ENCODE data around the gene OCA2.
"Not testable (repeated sequence)": the region's sequence is repeated elsewhere in the genome, so short reads cannot be mapped to it uniquely, and the experiment has no call there.

OCA2 gene

GRCh38 chr15:28017423-28017924 is 81.6 kb downstream of the OCA2 start:
- DNase-seq (no peak), ATAC-seq (replicated peaks) (no peak)
- Mint-ChIP-seq H3K4me1 (ENCODE audit: low read depth in 2 of 2) (no peaks in the 10 kb centered on the region), H3K27me3 (peaks cover 0 to 14% of the 10 kb centered on the region in 2 donors), H3K9me3 (no peaks in the 10 kb centered on the region), H3K36me3 (ENCODE audit: insufficient read depth) (no peaks in the 10 kb centered on the region), H3K27ac (no peak overlapping the region), H3K4me3 (no peak overlapping the region)

GRCh38 chr15:28015855-28016254 is 83.3 kb downstream of the OCA2 start:
- peaks cover 0 to 14% of the 10 kb centered on the region in 2 donors for H3K27me3 Mint-ChIP-seq
- no peak overlapping the region for H3K4me3 Mint-ChIP-seq
- no peaks in the 10 kb centered on the region for H3K4me1 Mint-ChIP-seq (ENCODE audit: low read depth in 2 of 2)
- DNase-seq (no peak), ATAC-seq (replicated peaks) (no peak)
- no peaks in the 10 kb centered on the region for H3K36me3 Mint-ChIP-seq (ENCODE audit: insufficient read depth)
- no peak overlapping the region for H3K27ac Mint-ChIP-seq
- no peaks in the 10 kb centered on the region for H3K9me3 Mint-ChIP-seq

- ATAC-seq (replicated peaks): no peak
- Mint-ChIP-seq H3K36me3 (ENCODE audit: insufficient read depth) (no peaks in the 10 kb centered on the region), H3K9me3 (no peaks in the 10 kb centered on the region), H3K27me3 (peaks cover 0 to 14% of the 10 kb centered on the region in 2 donors), H3K27ac (no peak overlapping the region), H3K4me3 (no peak overlapping the region), H3K4me1 (ENCODE audit: low read depth in 2 of 2) (no peaks in the 10 kb centered on the region)
- DNase-seq: no peak
Observed at GRCh38 chr15:28014623-28015200, 84.4 kb downstream of the OCA2 start.

DNA sequence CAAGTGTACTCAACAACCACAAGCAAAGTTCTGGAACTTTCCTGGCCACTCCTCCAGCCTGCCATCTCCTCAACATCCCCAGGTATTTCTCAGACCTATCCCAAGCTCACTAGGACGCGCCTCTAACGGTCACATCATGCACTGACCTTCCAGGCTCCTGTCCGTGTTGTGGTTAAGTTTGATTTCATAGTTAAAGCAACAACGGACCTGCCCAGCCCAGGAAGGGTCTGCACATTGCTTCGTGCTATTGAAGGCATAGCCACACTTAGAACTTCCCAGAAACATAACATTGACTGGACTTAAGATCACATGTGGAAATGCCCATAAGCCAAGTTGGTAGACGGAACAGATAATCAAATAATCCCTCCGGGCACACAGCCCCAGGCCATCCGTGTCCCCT is 85.1 kb downstream of the OCA2 start:
- ATAC-seq (replicated peaks): no peak

GRCh38 chr15:28013480-28013879 is 85.6 kb downstream of the OCA2 start:
- Mint-ChIP-seq H3K4me3 (no peak overlapping the region), H3K27ac (no peak overlapping the region), H3K4me1 (ENCODE audit: low read depth in 2 of 2) (no peaks in the 10 kb centered on the region), H3K9me3 (peaks cover 0 to 2% of the 10 kb centered on the region in 2 donors), H3K27me3 (peaks cover 0 to 6% of the 10 kb centered on the region in 2 donors), H3K36me3 (ENCODE audit: insufficient read depth) (no peaks in the 10 kb centered on the region)
- DNase-seq: no peak
- ATAC-seq (replicated peaks): no peak

More for the DNA sequence above, 85.1 kb downstream of the OCA2 start:
- H3K4me3 Mint-ChIP-seq: no peak overlapping the region
- H3K27ac Mint-ChIP-seq: no peak overlapping the region
- DNase-seq: no peak
- no peaks in the 10 kb centered on the region for H3K9me3 Mint-ChIP-seq
- H3K27me3 Mint-ChIP-seq: peaks cover 0 to 11% of the 10 kb centered on the region in 2 donors
- no peaks in the 10 kb centered on the region for H3K36me3 Mint-ChIP-seq (ENCODE audit: insufficient read depth)
- H3K4me1 Mint-ChIP-seq (ENCODE audit: low read depth in 2 of 2): no peaks in the 10 kb centered on the region

GRCh38 chr15:28012231-28012630 is 86.9 kb downstream of the OCA2 start:
- Mint-ChIP-seq H3K4me3 (no peak overlapping the region), H3K9me3 (peaks cover 0 to 6% of the 10 kb centered on the region in 2 donors), H3K36me3 (ENCODE audit: insufficient read depth) (no peaks in the 10 kb centered on the region), H3K4me1 (ENCODE audit: low read depth in 2 of 2) (no peaks in the 10 kb centered on the region), H3K27ac (no peak overlapping the region), H3K27me3 (no peaks in the 10 kb centered on the region)
- DNase-seq (no peak), ATAC-seq (replicated peaks) (no peak)

- H3K36me3 Mint-ChIP-seq (ENCODE audit: insufficient read depth); H3K4me3 Mint-ChIP-seq; H3K27me3 Mint-ChIP-seq; DNase-seq; H3K27ac Mint-ChIP-seq; H3K4me1 Mint-ChIP-seq (ENCODE audit: low read depth in 2 of 2); ATAC-seq (replicated peaks): not testable (repeated sequence)
- peaks cover 0 to 15% of the 10 kb centered on the region in 2 donors for H3K9me3 Mint-ChIP-seq
Observed at GRCh38 chr15:28008175-28008574, 90.9 kb downstream of the OCA2 start.

DNA sequence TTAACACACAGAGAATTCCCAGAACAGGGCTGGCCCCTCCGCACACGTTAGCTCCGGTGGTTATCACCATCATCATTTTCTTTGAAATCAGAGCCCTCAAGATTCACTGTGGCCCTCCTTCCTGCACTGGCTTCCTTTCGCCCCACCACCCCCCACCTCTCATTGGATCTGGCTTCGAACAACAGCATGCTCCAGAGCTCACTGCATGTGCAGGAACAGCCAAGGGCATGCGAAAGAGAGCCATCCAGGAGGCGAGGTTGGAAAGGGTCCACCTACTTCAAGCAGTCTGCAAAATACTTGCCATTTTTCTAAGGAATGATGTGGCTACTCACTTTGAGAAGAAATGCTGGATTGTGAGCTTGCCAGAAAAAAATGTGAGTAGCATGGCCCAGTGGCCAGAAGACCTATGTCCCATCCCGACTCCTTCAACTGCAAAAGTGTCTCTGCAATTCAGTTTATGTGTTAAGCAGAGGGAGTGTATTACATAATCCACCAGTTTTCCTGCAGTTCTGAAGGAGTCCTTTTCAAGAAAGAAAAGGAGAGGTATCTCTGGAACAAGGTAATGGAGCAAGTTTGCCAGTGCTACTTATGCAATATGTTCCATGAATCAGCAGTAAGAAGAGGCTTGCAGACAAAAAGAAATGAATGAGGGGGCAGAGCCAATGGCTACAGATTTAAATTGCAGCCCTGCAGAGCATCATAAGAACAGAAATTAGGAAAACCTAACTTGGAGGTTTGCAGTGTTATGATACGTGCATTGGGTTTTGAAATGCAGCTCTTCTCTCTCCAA is 92.8 kb downstream of the OCA2 start:
- Mint-ChIP-seq H3K9me3 (peaks cover 0 to 15% of the 10 kb centered on the region in 2 donors), H3K27ac (no peak overlapping the region), H3K36me3 (ENCODE audit: insufficient read depth) (no peaks in the 10 kb centered on the region), H3K4me3 (no peak overlapping the region), H3K4me1 (ENCODE audit: low read depth in 2 of 2) (peaks cover 0 to 2% of the 10 kb centered on the region in 2 donors), H3K27me3 (peaks cover 6% of the 10 kb centered on the region in 2 donors)
- no peak for DNase-seq
- ATAC-seq (replicated peaks): no peak

DNA sequence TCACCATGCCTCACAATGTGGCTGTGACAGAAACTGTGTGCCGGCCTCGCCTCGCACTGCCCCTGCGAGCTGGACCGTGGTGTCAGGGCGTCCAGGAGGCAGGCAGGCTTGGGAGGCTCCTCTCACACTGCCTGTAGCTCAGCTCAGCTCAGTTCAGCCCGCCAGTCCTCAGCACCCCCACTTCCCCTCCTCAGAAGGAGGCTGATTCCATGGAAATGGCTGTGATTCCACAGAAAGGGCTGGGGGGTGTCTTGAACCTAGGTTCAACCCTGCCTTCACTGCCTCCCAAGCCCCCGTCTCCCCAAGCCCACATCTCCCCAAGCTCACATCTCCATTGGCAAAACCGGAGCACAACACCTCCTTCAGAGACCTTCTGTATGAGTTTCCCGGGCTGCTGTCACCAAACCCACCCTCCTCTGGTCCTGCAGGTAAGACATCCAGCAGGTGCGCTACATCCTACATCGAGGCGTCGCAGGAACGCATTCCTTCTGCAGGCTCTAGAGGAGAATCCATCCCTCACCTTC is 94.0 kb downstream of the OCA2 start:
- peaks cover 0 to 2% of the 10 kb centered on the region in 2 donors for H3K4me1 Mint-ChIP-seq (ENCODE audit: low read depth in 2 of 2)
- H3K4me3 Mint-ChIP-seq: no peak overlapping the region
- H3K27ac Mint-ChIP-seq: no peak overlapping the region
- H3K36me3 Mint-ChIP-seq (ENCODE audit: insufficient read depth): no peaks in the 10 kb centered on the region
- ATAC-seq (replicated peaks): no peak
- peaks cover 0 to 15% of the 10 kb centered on the region in 2 donors for H3K9me3 Mint-ChIP-seq
- peaks cover 6% of the 10 kb centered on the region in 2 donors for H3K27me3 Mint-ChIP-seq
- DNase-seq: no peak

GRCh38 chr15:28004143-28005003 is 94.7 kb downstream of the OCA2 start:
- ATAC-seq (replicated peaks) (no peak), DNase-seq (no peak)
- H3K9me3 Mint-ChIP-seq: peaks cover 0 to 15% of the 10 kb centered on the region in 2 donors
- H3K27me3 Mint-ChIP-seq: peaks cover 6% of the 10 kb centered on the region in 2 donors
- no peak overlapping the region for H3K27ac Mint-ChIP-seq
- no peaks in the 10 kb centered on the region for H3K36me3 Mint-ChIP-seq (ENCODE audit: insufficient read depth)
- no peak overlapping the region for H3K4me3 Mint-ChIP-seq
- peaks cover 0 to 2% of the 10 kb centered on the region in 2 donors for H3K4me1 Mint-ChIP-seq (ENCODE audit: low read depth in 2 of 2)

DNA sequence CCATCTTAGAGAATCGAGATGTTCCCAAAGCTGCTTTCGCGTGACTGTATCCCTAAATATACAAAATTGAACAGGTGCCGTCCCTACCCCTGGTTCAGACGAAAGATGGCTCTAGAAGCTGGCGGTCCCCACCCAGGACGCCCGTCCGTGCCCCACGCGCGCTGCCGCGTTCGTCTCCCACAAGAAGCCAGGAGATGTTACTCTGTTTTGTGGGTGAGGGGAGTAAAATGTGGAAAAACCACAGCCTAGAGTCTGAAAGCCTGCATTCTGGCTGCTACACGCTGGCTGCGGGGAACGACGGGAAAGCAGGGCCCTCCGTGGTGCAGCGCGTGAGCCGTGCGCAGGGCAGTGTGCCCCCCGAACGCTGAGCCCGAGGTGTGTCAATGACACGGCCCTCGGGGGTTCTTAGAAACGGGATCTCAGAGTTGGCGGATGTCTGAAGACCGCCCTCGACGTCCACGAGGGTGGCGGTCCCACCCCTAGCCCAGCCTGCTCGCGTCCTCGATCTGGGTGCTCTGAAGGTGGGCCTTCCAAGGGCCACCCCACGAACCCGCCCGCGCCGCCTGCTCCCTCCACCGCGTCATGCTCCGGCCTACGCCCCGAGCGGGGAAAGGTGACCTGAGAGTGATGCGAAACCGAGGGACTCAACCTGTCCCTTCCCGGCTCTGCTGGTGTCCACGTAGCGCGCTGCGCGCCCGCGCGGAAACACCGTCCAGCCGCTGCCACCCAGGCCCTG is 95.6 kb downstream of the OCA2 start:
- H3K27me3 Mint-ChIP-seq: peaks cover 6% of the 10 kb centered on the region in 2 donors
- ATAC-seq (replicated peaks) (no peak), DNase-seq (no peak)
- peaks cover 0 to 2% of the 10 kb centered on the region in 2 donors for H3K4me1 Mint-ChIP-seq (ENCODE audit: low read depth in 2 of 2)
- H3K4me3 Mint-ChIP-seq: no peak overlapping the region
- no peak overlapping the region for H3K27ac Mint-ChIP-seq
- H3K9me3 Mint-ChIP-seq: peaks cover 0 to 13% of the 10 kb centered on the region in 2 donors
- no peaks in the 10 kb centered on the region for H3K36me3 Mint-ChIP-seq (ENCODE audit: insufficient read depth)

GRCh38 chr15:28002867-28003266 is 96.2 kb downstream of the OCA2 start:
- H3K27me3 Mint-ChIP-seq: peaks cover 6% of the 10 kb centered on the region in 2 donors
- H3K36me3 Mint-ChIP-seq (ENCODE audit: insufficient read depth): no peaks in the 10 kb centered on the region
- peaks cover 0 to 8% of the 10 kb centered on the region in 2 donors for H3K9me3 Mint-ChIP-seq
- DNase-seq: no peak
- ATAC-seq (replicated peaks): no peak
- no peak overlapping the region for H3K27ac Mint-ChIP-seq
- peaks cover 0 to 2% of the 10 kb centered on the region in 2 donors for H3K4me1 Mint-ChIP-seq (ENCODE audit: low read depth in 2 of 2)
- no peak overlapping the region for H3K4me3 Mint-ChIP-seq

Measured in effector memory CD8-positive, alpha-beta T cell (primary cell).